GM12878 (cell line): ENCODE data around the gene MRPL39. TPM values are rescaled to one million over a fixed set of nuclear protein-coding genes. Genes with fewer than 3 reads are reported as not detected.
A peak's percentile ranks its signal among the peaks of the same experiment; 100 is the strongest.

Experiments
- ATAC-seq: fragments of 200-7000 bp; cut with Tn5 transposase; 3 replicates; pipeline ENCODE4 v1.9.1; 2020; ENCODE audit warnings: mild to moderate bottlenecking, moderate library complexity
- BruUV-seq: library from RNA; stranded (reverse); fragments of 400-500 nt; replicated peaks from 2 replicates; lab custom pipeline; 2021; lab: Mats Ljungman, UMichigan
- CTCF ChIA-PET: fragments of 300-600 bp; sonication (Branson Sonifier 250); formaldehyde crosslinking; extraction: SDS; loops from one replicate; lab custom pipeline; 2021; ENCODE audit warnings: inconsistent platforms; lab: Yijun Ruan, JAX
- POLR2A ChIA-PET: fragments of 350-600 bp; formaldehyde crosslinking; extraction: SDS; loops from one replicate; lab custom pipeline; 2021; ENCODE audit warnings: inconsistent platforms; lab: Charles Lee
- RAD21 ChIA-PET: fragments of 300-600 bp; sonication (Branson Sonifier 250); formaldehyde crosslinking; loops from one replicate; lab custom pipeline; 2023; ENCODE audit warnings: antibody characterized with exemption; ENCODE audit not compliant: unreplicated experiment; lab: Charles Lee
- SMC1A ChIA-PET: fragments of 300-600 bp; sonication (Branson Sonifier 250); formaldehyde crosslinking; loops from one replicate; lab custom pipeline; 2023; ENCODE audit not compliant: unreplicated experiment, uncharacterized antibody; lab: Charles Lee
- DNase-seq: peaks from one replicate; pipeline ENCODE4 v3.0.0-alpha.2; 2011; ENCODE audit warnings: low read depth, low spot score
- FAIRE-seq: peaks from 3 replicates; lab custom pipeline; 2011; peaks lifted over from hg19 to GRCh38; lab: Jason Lieb, UNC
- H2AFZ ChIP-seq: 2 replicates; pipeline ENCODE4 v1.6.0; 2011; ENCODE audit warnings: low read depth, low read length, control low read depth; ENCODE audit not compliant: control insufficient read depth
- H3K27ac ChIP-seq: 2 replicates; pipeline ENCODE4 v1.5.1; 2011; ENCODE audit warnings: control low read depth; ENCODE audit not compliant: control insufficient read depth, insufficient read depth
- H3K27me3 ChIP-seq, 2 experiments: replicated peaks in 1 of 2; 2 replicates each; pipeline versions ENCODE4 v1.6.0 to v1.6.1; 2011; ENCODE audit warnings: low read length in 1 of 2; ENCODE audit not compliant: control insufficient read depth in 2 of 2, insufficient read depth in 2 of 2
- H3K36me3 ChIP-seq, 2 experiments: 2 replicates each; pipeline ENCODE4 v1.5.1; 2011; ENCODE audit warnings: low read length in 1 of 2; ENCODE audit not compliant: control insufficient read depth in 2 of 2, insufficient read depth in 2 of 2
- H3K4me1 ChIP-seq: 2 replicates; pipeline ENCODE4 v1.6.1; 2011; ENCODE audit warnings: mild to moderate bottlenecking, low read length, moderate library complexity, mixed read lengths; ENCODE audit not compliant: control insufficient read depth, insufficient read depth
- H3K4me2 ChIP-seq: 2 replicates; pipeline ENCODE4 v1.6.0; 2011; ENCODE audit warnings: control low read depth; ENCODE audit not compliant: control insufficient read depth, insufficient read depth
- H3K4me3 ChIP-seq: fragments of 200-600 bp; sonication (generic); 2 replicates; pipeline ENCODE4 v1.5.1; 2016
- H3K79me2 ChIP-seq: 2 replicates; pipeline ENCODE4 v1.6.0; 2011; ENCODE audit warnings: low read length; ENCODE audit not compliant: control insufficient read depth, insufficient read depth
- H3K9ac ChIP-seq: 2 replicates; pipeline ENCODE4 v1.8.0; 2011; ENCODE audit warnings: low read length, control low read depth, mixed read lengths; ENCODE audit not compliant: control insufficient read depth, insufficient read depth
- H3K9me3 ChIP-seq: replicated peaks from 3 replicates; pipeline ENCODE4 v1.5.1; 2011; ENCODE audit warnings: mild to moderate bottlenecking, low read length; ENCODE audit not compliant: control insufficient read depth, insufficient read depth
- H4K20me1 ChIP-seq: 2 replicates; pipeline ENCODE4 v1.6.0; 2011; ENCODE audit not compliant: control insufficient read depth, insufficient read depth
- HDAC6 ChIP-seq: fragments of 200-600 bp; sonication (generic); IDR thresholded peaks from one replicate; pipeline ENCODE4 v1.8.0; 2017; ENCODE audit warnings: antibody characterized with exemption; ENCODE audit not compliant: unreplicated experiment
- HSF1 ChIP-seq: fragments of 150-350 bp; IDR thresholded peaks from 2 replicates; pipeline ENCODE4 v1.6.1; 2014; ENCODE audit warnings: mild to moderate bottlenecking, low read depth, low read length
- MLLT1 ChIP-seq: fragments of 450-650 bp; IDR thresholded peaks from 2 replicates; pipeline ENCODE4 v1.6.1; 2016; ENCODE audit warnings: mild to moderate bottlenecking
- NFYB ChIP-seq: IDR thresholded peaks from 2 replicates; pipeline ENCODE4 v1.6.1; 2011; ENCODE audit warnings: low read depth, mild to moderate bottlenecking, low read length, improper control_type of control experiment, moderate library complexity; ENCODE audit not compliant: insufficient read depth
- NR2C1 ChIP-seq: fragments of 450-650 bp; IDR thresholded peaks from 2 replicates; pipeline ENCODE4 v1.6.1; 2017; ENCODE audit warnings: antibody characterized with exemption, mild to moderate bottlenecking, moderate library complexity
- PKNOX1 ChIP-seq: fragments of 450-650 bp; IDR thresholded peaks from 2 replicates; pipeline ENCODE4 v1.6.1; 2016; ENCODE audit warnings: mild to moderate bottlenecking
- POLR2A ChIP-seq: IDR thresholded peaks from 2 replicates; pipeline ENCODE4 v1.6.1; 2011; ENCODE audit warnings: low read depth, mild to moderate bottlenecking, low read length
- POLR2AphosphoS5 ChIP-seq: IDR thresholded peaks from 2 replicates; pipeline ENCODE4 v1.6.1; 2011; ENCODE audit warnings: mild to moderate bottlenecking, low read length, inconsistent platforms
- RAD21 ChIP-seq: IDR thresholded peaks from 2 replicates; pipeline ENCODE4 v1.6.1; 2011; ENCODE audit warnings: mild to moderate bottlenecking, low read depth, low read length, moderate library complexity; ENCODE audit not compliant: insufficient read depth
- RCOR1 ChIP-seq: conservative IDR thresholded peaks from 2 replicates; pipeline ENCODE4 v1.6.1; 2012; ENCODE audit warnings: low read depth, low read length, improper control_type of control experiment
- SMAD5 ChIP-seq: IDR thresholded peaks from 2 replicates; pipeline ENCODE4 v1.6.1; 2016; ENCODE audit warnings: antibody characterized with exemption, low read depth
- TCF3 ChIP-seq: IDR thresholded peaks from 2 replicates; pipeline ENCODE4 v1.6.1; 2012; ENCODE audit warnings: low read depth, mild to moderate bottlenecking, low read length, borderline replicate concordance; ENCODE audit not compliant: insufficient read depth
- YY1 ChIP-seq: IDR thresholded peaks from 2 replicates; pipeline ENCODE4 v1.6.1; 2011; ENCODE audit warnings: low read depth, mild to moderate bottlenecking, low read length
- ZBED1 ChIP-seq: IDR thresholded peaks from 2 replicates; pipeline ENCODE4 v1.6.1; 2016; ENCODE audit warnings: borderline replicate concordance
- ZBTB11 ChIP-seq: fragments of 450-650 bp; formaldehyde crosslinking; IDR thresholded peaks from 2 replicates; pipeline ENCODE4 v1.5.0; 2022; ENCODE audit warnings: mild to moderate bottlenecking, missing genetic modification characterization
- ZNF207 ChIP-seq: fragments of 450-650 bp; IDR thresholded peaks from 2 replicates; pipeline ENCODE4 v1.6.1; 2014; ENCODE audit warnings: antibody characterized with exemption, mild to moderate bottlenecking, borderline replicate concordance
- WGBS: methylation state at CpG from one replicate; pipeline ENCODE4 v1.1.6; 2016; ENCODE audit warnings: low lambda C conversion rate; ENCODE audit not compliant: insufficient replicate concordance, insufficient coverage; ENCODE audit errors: missing lambda C conversion rate; 5-methylcytosine and 5-hydroxymethylcytosine counted together
- in situ Hi-C: fragments of 300-500 bp; cut with MboI; formaldehyde crosslinking; loops from 9 replicates; pipeline ENCODE4 v1.14.3; 2018; ENCODE audit warnings: mixed read lengths
- intact Hi-C: fragments of 100-400 bp; cut with micrococcal nuclease; formaldehyde crosslinking; loops from one replicate; pipeline ENCODE4 v1.14.2; 2022; ENCODE audit not compliant: unreplicated experiment
- polyA plus RNA-seq, 11 experiments: library from polyadenylated mRNA; depleted of rRNA in 4 of 11; unstranded in 6 of 11; stranded (reverse) in 5 of 11; fragments of >200 nt; fragmentation: Nextera tagmentation in 4 of 11; fragmentation: Illumina TruSeq in 1 of 11; extraction: Ambion mirVana in 4 of 11; extraction: Trizol in 1 of 11; gene quantifications; 1 replicate in 1 of 11; 2 replicates in 10 of 11; pipeline versions ENCODE4 v1.2.1 to v1.2.3, GENCODE V29; 2011 to 2016; ENCODE audit warnings: inconsistent platforms in 2 of 11, missing spikeins in 2 of 11, low read depth in 1 of 11
- total RNA-seq, 4 experiments: library from RNA; depleted of rRNA in 3 of 4; stranded (reverse); fragments of >200 nt in 3 of 4; fragmentation: Illumina TruSeq in 1 of 4; extraction: Trizol in 1 of 4; gene quantifications; 2 replicates each; pipeline versions ENCODE4 v1.2.1 to v1.2.3, GENCODE V29; 2013 to 2021

Gene MRPL39
- total and polyA plus RNA-seq, 10 of the 15 experiments (the other 5 are each of a cell fraction or from before 2014, with no cell fraction given): 68.8 to 292 (median 120) TPM

- Histone ChIP-seq H3K36me3 (peaks cover 9 to 30% of the 10 kb centered on the region in 2 experiments), H4K20me1 (no peaks in the 10 kb centered on the region), H2AFZ (no peak overlapping the region), H3K9me3 (no peaks in the 10 kb centered on the region; the same call in 2 of the 3 replicates), H3K9ac (peak overlapping the region; percentile 91), H3K27me3 (no peaks in the 10 kb centered on the region), H3K4me3 (peak overlapping the region; percentile 87), H3K4me2 (peak overlapping the region; percentile 67), H3K27ac (peak overlapping the region; percentile 92), H3K79me2 (peaks cover 99% of the 10 kb centered on the region), H3K4me1 (peaks cover 10% of the 10 kb centered on the region)
- ChIA-PET RAD21 (interaction anchor here (0.7 to 8.2 kb wide), 11 partner anchors 9 to 148 kb away, joined by 3 to 108 read pairs (median 8); no protein-coding TSS in a partner anchor), SMC1A (interaction anchor here (0.7 to 19.6 kb wide), 15 partner anchors 9 to 265 kb away, joined by 3 to 426 read pairs (median 4); no protein-coding TSS in a partner anchor), CTCF (interaction anchor here (0.6 to 4.4 kb wide), 9 partner anchors 8 to 684 kb away, joined by 3 to 57 read pairs (median 4); no protein-coding TSS in a partner anchor), POLR2A (interaction anchor here (0.6 to 6.0 kb wide), 5 partner anchors 56 to 173 kb away, joined by 3 to 55 read pairs (median 4); no protein-coding TSS in a partner anchor)
- ATAC-seq: no peak
- no TSS peak for BruUV-seq
- no peak for DNase-seq
- intact Hi-C loops (loop anchor here (5.0 to 10.0 kb wide), 2 partner anchors 390 to 667 kb away; no protein-coding TSS in a partner anchor), in situ Hi-C loops (loop anchor here (5.0 to 10.0 kb wide), 2 partner anchors 60 to 147 kb away; no protein-coding TSS in a partner anchor)
- 3% methylated on average over 3 of the region's 3 CpGs for WGBS
- no peak for FAIRE-seq
- TF ChIP-seq RAD21 (no peak), TCF3 (no peak), POLR2AphosphoS5 (peak; percentile 98), HDAC6 (peak; percentile 62), NR2C1 (no peak), POLR2A (peak; percentile 60), PKNOX1 (no peak), YY1 (0 out of 2 replicates have a peak, but pooled peaks have one; percentile 26), ZBED1 (peak; percentile 68; the same call in 1 of the 2 replicates), MLLT1 (peak; percentile 13), ZBTB11 (CRISPR knock-in tag) (peak; percentile 47; the same call in 1 of the 2 replicates), HSF1 (no peak), NFYB (no peak), RCOR1 (0 out of 2 replicates have a peak, but pooled peaks have one; percentile 15), ZNF207 (peak; percentile 19; the same call in 1 of the 2 replicates), SMAD5 (peak; percentile 92; the same call in 1 of the 2 replicates)
Observed at GRCh38 chr21:25564349-25564948, 42.8 kb downstream of the MRPL39 start.
